Activated naive CD8-positive, alpha-beta T cell treated with anti-CD3 and anti-CD28 coated beads, Interleukin-2, amount 10 ng/mL, durations not matched to agents 7 days and 5 days (primary cell): ENCODE results near the gene SULT1C4. TPM values are rescaled to one million over a fixed set of nuclear protein-coding genes. Genes with fewer than 3 reads are reported as not detected.

Experiments used
- ATAC-seq: fragments of 150-1000 bp; cut with Tn5 transposase; one replicate; pipeline ENCODE4 v1.10.0; 2021; ENCODE audit warnings: low read depth, moderate library complexity
- POLR2A ChIA-PET: fragments of 350-600 bp; sonication (Branson Sonifier 250); formaldehyde crosslinking; loops from one replicate; lab custom pipeline; 2021; ENCODE audit warnings: antibody characterized with exemption; lab: Charles Lee
- DNase-seq: peaks from one replicate; pipeline ENCODE4 v3.0.0; 2021
- H3K27ac Mint-ChIP-seq: one replicate; pipeline ENCODE4 v1.8.0; 2022; ENCODE audit warnings: mild to moderate bottlenecking, mixed read lengths
- H3K27me3 Mint-ChIP-seq: one replicate; pipeline ENCODE4 v1.8.0; 2022; ENCODE audit warnings: mild to moderate bottlenecking, moderate library complexity, mixed read lengths
- H3K36me3 Mint-ChIP-seq: one replicate; pipeline ENCODE4 v1.8.0; 2021; ENCODE audit warnings: mild to moderate bottlenecking, mixed read lengths
- H3K4me1 Mint-ChIP-seq: one replicate; pipeline ENCODE4 v1.8.0; 2021; ENCODE audit warnings: mixed read lengths
- H3K4me3 Mint-ChIP-seq: one replicate; pipeline ENCODE4 v1.8.0; 2022; ENCODE audit warnings: mild to moderate bottlenecking, moderate library complexity, mixed read lengths
- H3K9me3 Mint-ChIP-seq: one replicate; pipeline ENCODE4 v1.8.0; 2021; ENCODE audit warnings: mixed read lengths
- total RNA-seq, 2 experiments: library from RNA; stranded (reverse); gene quantifications; one replicate each; pipeline ENCODE4 v1.2.3, GENCODE V29; 2021

Gene SULT1C4
- total RNA-seq, 2 experiments from 2014 or later: not detected

- no peak overlapping the region for H3K4me3 Mint-ChIP-seq
- peaks cover 2% of the 10 kb centered on the region for H3K4me1 Mint-ChIP-seq
- peaks cover 2% of the 10 kb centered on the region for H3K27me3 Mint-ChIP-seq
- no peak for DNase-seq
- ATAC-seq: no peak
- no peak overlapping the region for H3K27ac Mint-ChIP-seq
- no peaks in the 10 kb centered on the region for H3K36me3 Mint-ChIP-seq
- POLR2A ChIA-PET: no interaction called here
- H3K9me3 Mint-ChIP-seq: peaks cover 2% of the 10 kb centered on the region
Measured at GRCh38 chr2:108384662-108385393, 7.1 kb downstream of the SULT1C4 start.

- H3K4me3 Mint-ChIP-seq: no peak overlapping the region
- H3K36me3 Mint-ChIP-seq: no peaks in the 10 kb centered on the region
- POLR2A ChIA-PET: no interaction called here
- ATAC-seq: no peak
- peaks cover 2% of the 10 kb centered on the region for H3K4me1 Mint-ChIP-seq
- peaks cover 2% of the 10 kb centered on the region for H3K9me3 Mint-ChIP-seq
- peaks cover 2% of the 10 kb centered on the region for H3K27me3 Mint-ChIP-seq
- no peak for DNase-seq
- no peak overlapping the region for H3K27ac Mint-ChIP-seq
Measured at GRCh38 chr2:108385411-108386071, 7.8 kb downstream of the SULT1C4 start.

DNA sequence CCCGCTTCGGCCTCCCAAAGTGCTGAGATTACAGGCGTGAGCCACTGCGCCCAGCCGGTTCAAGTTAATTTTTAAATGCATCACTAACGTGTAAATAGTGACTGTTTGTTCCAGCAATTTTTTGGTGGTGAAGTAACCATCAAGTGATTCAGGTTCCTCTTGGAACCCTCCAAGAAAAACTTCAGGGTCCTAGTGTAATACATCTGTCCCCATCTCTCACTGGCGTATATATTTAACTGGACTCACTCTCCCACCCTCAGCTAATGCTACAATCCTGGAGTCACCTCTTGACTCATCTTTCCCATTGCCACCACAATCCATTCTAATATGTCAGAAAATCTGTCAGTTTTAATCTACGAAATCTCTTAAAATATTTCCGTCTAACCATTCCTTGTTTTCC, 10.3 kb downstream of the SULT1C4 start:
- peaks cover 2% of the 10 kb centered on the region for H3K36me3 Mint-ChIP-seq
- DNase-seq: no peak
- POLR2A ChIA-PET: no interaction called here

DNA sequence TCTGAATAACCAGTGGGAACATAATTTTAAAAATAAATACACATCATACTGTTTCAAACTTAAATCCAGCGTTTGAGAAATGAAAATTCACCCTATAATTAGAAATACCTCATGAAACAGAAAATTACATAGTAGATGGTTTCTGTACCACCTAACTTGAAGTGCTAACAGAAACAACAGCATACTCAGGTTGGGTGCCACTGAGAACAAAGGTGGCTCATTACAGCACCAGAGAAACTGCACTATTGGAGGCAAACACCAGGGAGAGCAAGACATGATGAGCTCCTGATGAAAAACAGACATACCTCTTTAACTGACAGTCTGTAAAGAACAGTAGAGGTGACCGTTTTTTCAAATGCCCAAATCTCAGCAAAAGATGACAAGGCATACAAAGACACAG, 12.6 kb downstream of the SULT1C4 start:
- no peak overlapping the region for H3K4me3 Mint-ChIP-seq
- H3K36me3 Mint-ChIP-seq: peaks cover 3% of the 10 kb centered on the region
- POLR2A ChIA-PET: no interaction called here
- DNase-seq: no peak
- H3K4me1 Mint-ChIP-seq: no peaks in the 10 kb centered on the region
- peaks cover 7% of the 10 kb centered on the region for H3K27me3 Mint-ChIP-seq
- H3K9me3 Mint-ChIP-seq: peaks cover 12% of the 10 kb centered on the region
- no peak overlapping the region for H3K27ac Mint-ChIP-seq
- ATAC-seq: no peak

More for the DNA sequence above, 10.3 kb downstream of the SULT1C4 start:
- H3K27ac Mint-ChIP-seq: no peak overlapping the region
- no peak overlapping the region for H3K4me3 Mint-ChIP-seq
- ATAC-seq: no peak
- peaks cover 7% of the 10 kb centered on the region for H3K27me3 Mint-ChIP-seq
- H3K9me3 Mint-ChIP-seq: peaks cover 8% of the 10 kb centered on the region
- H3K4me1 Mint-ChIP-seq: peaks cover 2% of the 10 kb centered on the region

DNA sequence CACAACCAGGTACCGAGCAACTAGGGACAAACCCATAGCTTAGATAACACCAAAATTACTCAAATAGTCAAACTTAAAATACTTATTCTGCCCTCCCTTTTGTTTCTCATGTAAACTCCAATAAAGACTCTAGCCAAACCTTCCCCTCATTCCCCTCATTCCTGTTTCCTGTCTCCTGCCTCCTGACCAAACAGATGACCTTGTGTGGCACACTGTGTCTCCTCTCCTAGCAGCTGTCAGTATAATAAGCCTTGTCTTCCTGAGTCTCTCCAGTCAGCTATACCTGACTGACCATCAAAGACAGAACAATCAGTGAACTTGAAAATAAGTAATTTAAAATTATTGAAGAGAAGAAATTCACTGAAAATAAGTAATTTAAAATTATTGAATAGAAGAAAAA, 14.3 kb downstream of the SULT1C4 start:
- ATAC-seq: no peak
- peaks cover 7% of the 10 kb centered on the region for H3K27me3 Mint-ChIP-seq
- no peak overlapping the region for H3K4me3 Mint-ChIP-seq
- peaks cover 13% of the 10 kb centered on the region for H3K9me3 Mint-ChIP-seq
- POLR2A ChIA-PET: no interaction called here
- no peaks in the 10 kb centered on the region for H3K4me1 Mint-ChIP-seq
- H3K36me3 Mint-ChIP-seq: peaks cover 3% of the 10 kb centered on the region
- H3K27ac Mint-ChIP-seq: no peak overlapping the region
- DNase-seq: no peak

DNA sequence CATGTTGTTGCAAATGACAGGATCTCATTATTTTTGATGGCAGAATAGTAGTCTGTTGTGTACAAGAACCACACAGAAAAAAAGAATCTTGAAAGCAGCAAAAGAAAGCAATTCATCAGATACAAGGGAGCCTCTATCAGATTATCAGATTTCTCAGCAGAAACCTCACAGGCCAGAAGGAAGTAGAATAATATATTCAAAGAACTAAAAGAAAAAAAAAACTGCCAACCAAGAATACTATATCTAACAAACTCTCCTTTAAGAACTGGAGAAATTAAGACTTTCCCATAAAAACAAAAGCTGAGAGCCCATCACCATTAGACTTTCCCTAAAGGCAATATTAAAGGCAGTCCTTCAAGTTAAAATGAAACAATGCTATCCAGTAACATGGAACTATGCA, 15.4 kb downstream of the SULT1C4 start:
- H3K36me3 Mint-ChIP-seq: peaks cover 5% of the 10 kb centered on the region
- no peak overlapping the region for H3K27ac Mint-ChIP-seq
- peaks cover 7% of the 10 kb centered on the region for H3K27me3 Mint-ChIP-seq
- no peak overlapping the region for H3K4me3 Mint-ChIP-seq
- DNase-seq (no peak), ATAC-seq (no peak)
- POLR2A ChIA-PET: no interaction called here
- H3K9me3 Mint-ChIP-seq: peaks cover 14% of the 10 kb centered on the region
- no peaks in the 10 kb centered on the region for H3K4me1 Mint-ChIP-seq

- Mint-ChIP-seq H3K36me3 (peaks cover 5% of the 10 kb centered on the region), H3K4me1 (no peaks in the 10 kb centered on the region), H3K9me3 (peaks cover 25% of the 10 kb centered on the region), H3K27me3 (peaks cover 7% of the 10 kb centered on the region), H3K4me3 (no peak overlapping the region), H3K27ac (no peak overlapping the region)
- POLR2A ChIA-PET: no interaction called here
- no peak for ATAC-seq
- no peak for DNase-seq
Measured at GRCh38 chr2:108395155-108395554, 17.4 kb downstream of the SULT1C4 start.

- ATAC-seq (no peak), DNase-seq (no peak)
- Mint-ChIP-seq H3K36me3 (peaks cover 5% of the 10 kb centered on the region), H3K9me3 (peaks cover 25% of the 10 kb centered on the region), H3K27ac (no peak overlapping the region), H3K4me1 (no peaks in the 10 kb centered on the region), H3K4me3 (no peak overlapping the region), H3K27me3 (peaks cover 4% of the 10 kb centered on the region)
- POLR2A ChIA-PET: no interaction called here
Measured at GRCh38 chr2:108396845-108397244, 19.1 kb downstream of the SULT1C4 start.

DNA sequence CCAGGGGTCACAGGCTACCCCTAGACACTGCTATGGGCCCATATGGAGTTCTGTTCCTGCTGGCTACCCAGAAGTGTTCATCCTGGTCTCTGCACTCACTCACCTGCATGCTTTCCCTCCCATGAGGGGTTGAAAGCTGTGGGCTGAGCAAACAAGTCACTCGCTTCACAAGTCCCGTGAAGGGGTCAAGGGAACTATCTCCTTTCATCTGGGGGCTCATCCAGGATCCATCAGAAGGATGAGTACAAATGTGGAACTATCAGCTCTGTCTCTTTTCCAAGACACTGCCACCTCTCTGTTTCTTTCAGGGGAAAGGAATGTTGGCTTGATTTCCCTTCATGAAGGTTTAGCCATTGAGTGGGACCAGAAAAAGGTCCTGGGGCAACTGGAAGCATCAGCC, 21.7 kb downstream of the SULT1C4 start:
- ATAC-seq (no peak), DNase-seq (no peak)
- POLR2A ChIA-PET: no interaction called here
- peaks cover 18% of the 10 kb centered on the region for H3K9me3 Mint-ChIP-seq
- H3K4me1 Mint-ChIP-seq: no peaks in the 10 kb centered on the region
- H3K27ac Mint-ChIP-seq: no peak overlapping the region
- H3K27me3 Mint-ChIP-seq: peaks cover 2% of the 10 kb centered on the region
- peaks cover 2% of the 10 kb centered on the region for H3K36me3 Mint-ChIP-seq
- no peak overlapping the region for H3K4me3 Mint-ChIP-seq

- Mint-ChIP-seq H3K27ac (no peak overlapping the region), H3K4me1 (no peaks in the 10 kb centered on the region), H3K36me3 (peaks cover 3% of the 10 kb centered on the region), H3K9me3 (peaks cover 27% of the 10 kb centered on the region), H3K27me3 (peaks cover 7% of the 10 kb centered on the region), H3K4me3 (no peak overlapping the region)
- ATAC-seq: no peak
- POLR2A ChIA-PET: no interaction called here
- no peak for DNase-seq
Measured at GRCh38 chr2:108401800-108402199, 24.0 kb downstream of the SULT1C4 start.

DNA sequence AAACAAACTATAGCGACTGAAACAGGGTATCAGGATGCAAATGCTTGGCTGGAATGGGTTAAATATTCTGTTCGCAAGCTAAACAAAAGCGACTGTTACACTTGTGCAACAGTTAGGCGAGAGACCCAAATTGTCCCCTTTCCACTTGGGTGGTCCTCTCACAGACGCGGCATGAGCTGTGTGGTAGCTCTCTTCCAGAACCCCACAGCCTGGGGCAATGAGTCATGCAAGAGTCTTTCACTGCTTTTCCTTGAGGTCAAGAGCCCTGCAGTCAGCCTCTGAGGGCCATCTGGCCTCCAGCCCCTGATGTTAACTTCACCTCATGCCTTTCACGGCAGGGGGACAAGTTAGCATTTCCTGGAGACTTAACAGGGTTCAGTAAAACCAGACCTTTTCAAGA, 25.7 kb downstream of the SULT1C4 start:
- Mint-ChIP-seq H3K4me3 (no peak overlapping the region), H3K27ac (no peak overlapping the region), H3K27me3 (peaks cover 10% of the 10 kb centered on the region), H3K9me3 (peaks cover 23% of the 10 kb centered on the region), H3K4me1 (no peaks in the 10 kb centered on the region), H3K36me3 (peaks cover 1% of the 10 kb centered on the region)
- POLR2A ChIA-PET: no interaction called here
- DNase-seq: no peak
- ATAC-seq: no peak

DNA sequence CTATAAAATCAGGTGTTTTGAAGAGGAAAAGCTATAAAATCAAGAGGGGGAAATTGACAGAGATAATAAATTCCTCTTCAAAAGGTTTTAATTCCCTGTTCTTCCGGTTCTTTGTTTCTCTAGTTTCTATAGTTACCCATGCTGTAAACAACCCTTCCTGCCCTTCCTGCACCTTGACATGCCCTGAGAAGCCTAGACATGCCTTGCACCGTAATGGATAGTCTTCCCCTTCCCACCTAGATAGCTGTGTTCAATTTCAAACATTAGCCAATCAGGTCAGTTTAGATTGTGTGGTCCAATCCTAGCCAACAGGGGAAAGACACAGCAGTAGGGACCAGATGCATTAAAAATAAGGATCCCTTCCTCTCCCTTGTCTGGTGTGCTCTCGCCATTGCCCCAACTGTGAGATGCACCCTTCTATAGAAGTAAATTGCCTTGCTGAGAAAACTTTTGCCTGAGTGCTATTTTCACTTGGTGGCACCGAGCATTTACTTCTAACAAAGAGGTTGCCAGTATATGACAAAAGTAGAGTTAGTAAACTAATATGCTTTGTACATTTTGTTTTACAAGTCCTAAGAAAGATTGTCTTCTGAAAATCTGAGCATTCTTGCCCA, 27.1 kb downstream of the SULT1C4 start:
- peaks cover 11% of the 10 kb centered on the region for H3K27me3 Mint-ChIP-seq
- DNase-seq (no peak), ATAC-seq (no peak)
- H3K4me1 Mint-ChIP-seq: no peaks in the 10 kb centered on the region
- H3K27ac Mint-ChIP-seq: no peak overlapping the region
- POLR2A ChIA-PET: interaction anchor here (0.9 kb wide), 1 partner anchor 43 kb away, joined by 3 read pairs; no protein-coding TSS in a partner anchor
- no peak overlapping the region for H3K4me3 Mint-ChIP-seq
- peaks cover 16% of the 10 kb centered on the region for H3K9me3 Mint-ChIP-seq
- peaks cover 1% of the 10 kb centered on the region for H3K36me3 Mint-ChIP-seq

DNA sequence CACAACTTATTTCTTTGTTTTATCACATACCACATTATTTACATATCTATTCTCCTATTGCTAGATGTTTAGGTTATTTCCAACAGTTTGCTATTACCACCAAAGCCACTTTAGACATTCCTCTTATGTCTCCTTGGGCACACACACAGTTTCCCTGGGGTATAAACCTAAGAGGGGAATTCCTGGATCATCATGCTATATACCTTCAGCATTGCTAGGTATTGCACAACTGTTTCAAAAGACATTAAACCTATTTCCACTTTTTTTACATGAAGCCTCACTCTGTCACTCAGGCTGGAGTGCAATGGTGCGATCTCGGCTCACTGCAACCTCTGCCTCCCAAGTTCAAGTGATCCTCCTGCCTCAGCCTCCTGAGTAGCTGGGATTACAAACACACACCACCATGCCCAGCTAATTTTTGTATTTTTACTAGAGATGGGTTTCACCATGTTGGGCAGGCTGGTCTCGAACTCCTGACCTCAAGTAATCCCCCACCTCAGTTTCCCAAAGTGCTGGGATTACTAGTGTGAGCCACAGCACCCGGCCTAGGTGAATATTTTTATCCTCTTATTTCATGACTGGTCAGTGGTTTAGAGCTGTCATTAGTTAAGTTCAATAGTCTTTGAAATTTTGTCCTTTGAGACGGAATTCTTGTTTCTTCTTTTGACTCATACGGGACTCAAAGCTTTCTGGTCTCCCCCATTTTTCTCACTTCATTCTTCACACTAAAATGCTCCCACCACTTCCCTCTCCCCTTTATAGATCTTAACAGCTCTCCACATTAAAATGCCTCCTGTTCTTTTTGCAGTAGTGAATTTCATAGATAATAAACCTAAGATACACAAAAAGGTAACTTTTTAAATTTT, 30.3 kb downstream of the SULT1C4 start:
- peaks cover 8% of the 10 kb centered on the region for H3K27me3 Mint-ChIP-seq
- POLR2A ChIA-PET: no interaction called here
- DNase-seq (no peak), ATAC-seq (no peak)
- H3K27ac Mint-ChIP-seq: no peak overlapping the region
- H3K4me1 Mint-ChIP-seq: no peaks in the 10 kb centered on the region
- peaks cover 1% of the 10 kb centered on the region for H3K36me3 Mint-ChIP-seq
- no peak overlapping the region for H3K4me3 Mint-ChIP-seq
- peaks cover 11% of the 10 kb centered on the region for H3K9me3 Mint-ChIP-seq
